ENCODE results near the gene SMYD4.

Gene SMYD4

DNA sequence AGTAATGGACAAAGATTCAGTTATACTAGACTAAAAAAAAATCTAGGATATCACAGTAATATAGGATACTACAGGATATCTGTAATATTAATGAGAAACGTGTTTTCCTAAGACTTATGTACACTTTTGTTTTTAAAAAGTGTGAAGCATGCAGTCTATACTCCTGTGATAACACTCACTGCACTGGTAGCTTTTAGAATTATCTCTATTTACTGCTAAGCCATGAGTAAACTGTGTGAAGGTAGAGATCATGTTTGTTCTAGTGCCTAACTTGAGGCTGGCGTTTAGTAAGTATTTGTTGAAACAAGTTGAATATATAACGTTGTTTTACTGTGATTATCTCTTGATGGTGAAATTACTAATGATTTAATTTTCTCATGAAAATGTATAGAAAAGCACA is 24.0 kb upstream of the SMYD4 start:
- TF ChIP-seq SUZ12 (IDR thresholded peaks at IDR 0.05; ENCODE audit: extremely low read depth, insufficient read depth, insufficient read length) (no peak), YY1 (IDR thresholded peaks at IDR 0.05; ENCODE audit: insufficient read depth, insufficient read length) (no peak), ZNF274 (IDR thresholded peaks at IDR 0.05; ENCODE audit: low read depth, low read length) (no peak)
- no peak for DNase-seq (ENCODE audit: low read depth, low spot score)
- peaks cover 53% of the 10 kb centered on the region for H3K36me3 ChIP-seq (ENCODE audit: insufficient read depth, insufficient read length, low read length)

DNA sequence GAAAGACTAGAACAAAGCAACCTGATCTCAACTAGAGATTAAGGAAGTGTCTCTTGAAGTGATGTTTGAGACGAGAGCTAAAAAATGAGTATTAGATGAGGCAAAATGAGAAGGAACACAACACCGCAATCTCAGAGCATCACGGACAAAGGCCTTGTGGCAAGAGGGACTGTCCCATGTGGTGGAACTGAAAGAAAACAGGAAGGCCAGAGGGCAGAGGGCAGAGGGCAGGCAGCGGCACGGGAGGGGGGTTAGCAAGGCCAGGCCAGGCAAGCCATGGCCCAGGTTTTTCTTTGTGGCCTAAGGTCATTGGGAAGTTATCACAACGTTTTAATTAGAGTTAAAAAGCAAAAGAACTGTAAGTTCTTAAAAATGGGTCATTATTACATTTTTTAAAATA is 22.6 kb upstream of the SMYD4 start:
- H3K4me3 ChIP-seq (ENCODE audit: insufficient read length, low read depth) = no peak overlapping the region
- TF ChIP-seq YY1 (IDR thresholded peaks at IDR 0.05; ENCODE audit: insufficient read depth, insufficient read length) (no peak), SUZ12 (IDR thresholded peaks at IDR 0.05; ENCODE audit: extremely low read depth, insufficient read depth, insufficient read length) (no peak)
- no peaks in the 10 kb centered on the region for H3K27me3 ChIP-seq (ENCODE audit: insufficient read depth, insufficient read length)
- no peaks in the 10 kb centered on the region for H3K9me3 ChIP-seq (ENCODE audit: insufficient read depth, low read length)
- no peak for DNase-seq (ENCODE audit: low read depth, low spot score)
- peaks cover 62% of the 10 kb centered on the region for H3K36me3 ChIP-seq (ENCODE audit: insufficient read depth, insufficient read length, low read length)
- H3K4me1 ChIP-seq (ENCODE audit: insufficient read depth, insufficient read length) = no peaks in the 10 kb centered on the region
- no peak overlapping the region for H3K9ac ChIP-seq (ENCODE audit: insufficient read length, low read depth)

More for the DNA sequence above, 24.0 kb upstream of the SMYD4 start:
- Histone ChIP-seq H3K9me3 (ENCODE audit: insufficient read depth, low read length) (no peaks in the 10 kb centered on the region), H3K27me3 (ENCODE audit: insufficient read depth, insufficient read length) (no peaks in the 10 kb centered on the region), H3K9ac (ENCODE audit: insufficient read length, low read depth) (no peak overlapping the region), H3K4me1 (ENCODE audit: insufficient read depth, insufficient read length) (no peaks in the 10 kb centered on the region), H3K4me3 (ENCODE audit: insufficient read length, low read depth) (no peak overlapping the region)

DNA sequence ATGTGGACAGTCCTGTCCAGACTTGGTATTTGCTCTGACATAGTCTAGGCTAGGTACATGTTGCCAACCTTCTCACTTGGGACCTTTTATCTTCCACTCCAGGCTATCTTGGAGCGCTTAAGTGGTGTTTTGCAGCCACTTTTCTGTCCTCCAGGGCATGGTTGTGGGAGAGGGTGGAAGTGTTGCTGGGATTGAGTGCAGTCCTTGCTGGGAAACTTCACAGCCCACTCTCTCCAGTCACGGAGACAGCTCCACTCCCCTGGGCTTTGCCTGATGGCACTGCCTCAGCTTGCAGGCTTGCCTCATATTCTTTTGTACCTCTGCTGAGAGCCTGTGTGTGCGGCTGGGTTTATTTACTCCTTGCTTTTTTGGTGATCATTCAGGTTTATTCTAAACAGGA is 17.5 kb upstream of the SMYD4 start:
- no peak for TF ChIP-seq SUZ12 (IDR thresholded peaks at IDR 0.05; ENCODE audit: extremely low read depth, insufficient read depth, insufficient read length)
- TF ChIP-seq ZNF274 (IDR thresholded peaks at IDR 0.05; ENCODE audit: low read depth, low read length) = no peak
- no peak for TF ChIP-seq YY1 (IDR thresholded peaks at IDR 0.05; ENCODE audit: insufficient read depth, insufficient read length)
- H3K9me3 ChIP-seq (ENCODE audit: insufficient read depth, low read length) = no peaks in the 10 kb centered on the region
- no peaks in the 10 kb centered on the region for H3K4me1 ChIP-seq (ENCODE audit: insufficient read depth, insufficient read length)
- no peak for DNase-seq (ENCODE audit: low read depth, low spot score)
- H3K36me3 ChIP-seq (ENCODE audit: insufficient read depth, insufficient read length, low read length) = peaks cover 59% of the 10 kb centered on the region
- no peak overlapping the region for H3K9ac ChIP-seq (ENCODE audit: insufficient read length, low read depth)
- no peak overlapping the region for H3K4me3 ChIP-seq (ENCODE audit: insufficient read length, low read depth)
- H3K27me3 ChIP-seq (ENCODE audit: insufficient read depth, insufficient read length) = no peaks in the 10 kb centered on the region

- no peaks in the 10 kb centered on the region for H3K4me1 ChIP-seq (ENCODE audit: insufficient read depth, insufficient read length)
- no peak overlapping the region for H3K4me3 ChIP-seq (ENCODE audit: insufficient read length, low read depth)
- H3K9ac ChIP-seq (ENCODE audit: insufficient read length, low read depth) = no peak overlapping the region
- H3K27me3 ChIP-seq (ENCODE audit: insufficient read depth, insufficient read length) = no peaks in the 10 kb centered on the region
- H3K9me3 ChIP-seq (ENCODE audit: insufficient read depth, low read length) = no peaks in the 10 kb centered on the region
- TF ChIP-seq YY1 (IDR thresholded peaks at IDR 0.05; ENCODE audit: insufficient read depth, insufficient read length) (no peak), ZNF274 (IDR thresholded peaks at IDR 0.05; ENCODE audit: low read depth, low read length) (no peak), SUZ12 (IDR thresholded peaks at IDR 0.05; ENCODE audit: extremely low read depth, insufficient read depth, insufficient read length) (no peak)
- peaks cover 43% of the 10 kb centered on the region for H3K36me3 ChIP-seq (ENCODE audit: insufficient read depth, insufficient read length, low read length)
- DNase-seq (ENCODE audit: low read depth, low spot score) = no peak
Measured at GRCh38 chr17:1843947-1844346, 14.2 kb upstream of the SMYD4 start.

GRCh38 chr17:1839516-1839915 is 9.8 kb upstream of the SMYD4 start:
- Histone ChIP-seq H3K27me3 (ENCODE audit: insufficient read depth, insufficient read length) (no peaks in the 10 kb centered on the region), H3K9ac (ENCODE audit: insufficient read length, low read depth) (no peak overlapping the region), H3K9me3 (ENCODE audit: insufficient read depth, low read length) (no peaks in the 10 kb centered on the region), H3K4me3 (ENCODE audit: insufficient read length, low read depth) (no peak overlapping the region), H3K4me1 (ENCODE audit: insufficient read depth, insufficient read length) (no peaks in the 10 kb centered on the region), H3K36me3 (ENCODE audit: insufficient read depth, insufficient read length, low read length) (peaks cover 17% of the 10 kb centered on the region)
- DNase-seq (ENCODE audit: low read depth, low spot score) = no peak
- no peak for TF ChIP-seq ZNF274 (IDR thresholded peaks at IDR 0.05; ENCODE audit: low read depth, low read length)
- TF ChIP-seq SUZ12 (IDR thresholded peaks at IDR 0.05; ENCODE audit: extremely low read depth, insufficient read depth, insufficient read length) = no peak
- no peak for TF ChIP-seq YY1 (IDR thresholded peaks at IDR 0.05; ENCODE audit: insufficient read depth, insufficient read length)

DNA sequence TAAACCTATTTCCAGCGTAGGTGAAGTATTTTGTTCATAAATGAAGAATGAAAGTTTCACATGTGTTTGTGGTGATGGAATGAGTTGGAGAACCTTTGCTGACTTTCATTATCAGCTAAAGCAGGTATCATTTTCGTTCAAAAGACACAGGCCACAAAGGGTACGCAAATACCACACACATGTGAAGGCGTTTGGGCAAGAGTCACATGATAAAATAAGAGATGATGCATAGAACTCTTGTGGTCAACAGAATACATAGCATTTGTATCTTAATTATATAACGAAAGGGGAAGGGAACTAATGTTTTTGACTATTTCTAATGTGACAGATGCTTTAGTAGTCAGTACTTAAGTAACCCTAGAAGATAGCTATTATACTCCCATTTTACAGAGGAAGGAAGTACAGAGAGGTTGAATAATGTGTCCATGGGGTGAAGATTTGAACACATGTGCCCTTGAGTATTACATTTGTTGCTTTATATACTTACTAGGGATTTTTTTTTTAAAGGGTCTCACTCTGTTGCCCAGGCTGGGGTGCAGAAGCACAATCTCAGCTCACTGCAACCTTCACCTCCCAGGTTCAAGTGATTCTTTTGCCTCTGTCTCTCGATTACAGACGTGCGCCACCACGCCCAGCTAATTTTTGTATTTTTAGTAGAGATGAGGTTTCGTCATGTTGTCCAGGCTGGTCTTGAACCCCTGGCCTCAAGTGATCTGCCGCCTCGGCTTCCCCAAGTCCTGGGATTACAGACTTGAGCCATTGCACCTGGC is 4.9 kb upstream of the SMYD4 start:
- TF ChIP-seq ZNF274 (IDR thresholded peaks at IDR 0.05; ENCODE audit: low read depth, low read length) (no peak), SUZ12 (IDR thresholded peaks at IDR 0.05; ENCODE audit: extremely low read depth, insufficient read depth, insufficient read length) (no peak), YY1 (IDR thresholded peaks at IDR 0.05; ENCODE audit: insufficient read depth, insufficient read length) (no peak)
- Histone ChIP-seq H3K27me3 (ENCODE audit: insufficient read depth, insufficient read length) (no peaks in the 10 kb centered on the region), H3K36me3 (ENCODE audit: insufficient read depth, insufficient read length, low read length) (peaks cover 17% of the 10 kb centered on the region), H3K9ac (ENCODE audit: insufficient read length, low read depth) (no peak overlapping the region), H3K4me3 (ENCODE audit: insufficient read length, low read depth) (no peak overlapping the region), H3K9me3 (ENCODE audit: insufficient read depth, low read length) (no peaks in the 10 kb centered on the region), H3K4me1 (ENCODE audit: insufficient read depth, insufficient read length) (no peaks in the 10 kb centered on the region)
- DNase-seq (ENCODE audit: low read depth, low spot score) = no peak

DNA sequence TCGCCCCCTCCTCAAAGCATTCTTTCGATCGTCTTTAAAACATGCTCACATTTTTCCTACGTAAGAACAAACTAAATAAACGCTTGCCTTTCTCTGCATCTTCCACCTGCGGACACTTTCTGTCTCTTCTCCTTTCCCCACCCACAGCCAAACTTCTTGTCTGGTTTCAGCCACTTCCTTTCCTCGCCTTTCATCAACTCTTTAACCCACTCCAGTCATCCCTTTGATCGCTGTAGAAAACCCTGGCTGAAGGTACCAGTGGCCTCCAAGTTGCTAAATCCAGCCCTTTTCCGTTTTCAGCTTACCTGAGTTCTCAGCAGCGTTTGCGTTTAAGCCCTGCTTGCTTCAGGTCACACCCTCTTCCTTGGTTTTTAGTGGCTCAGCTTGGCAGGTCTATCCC is 586 bp upstream of the SMYD4 start:
- H3K4me1 ChIP-seq (ENCODE audit: insufficient read depth, insufficient read length) = no peaks in the 10 kb centered on the region
- no peaks in the 10 kb centered on the region for H3K27me3 ChIP-seq (ENCODE audit: insufficient read depth, insufficient read length)
- H3K4me3 ChIP-seq (ENCODE audit: insufficient read length, low read depth) = peak overlapping the region; percentile 62
- TF ChIP-seq YY1 (IDR thresholded peaks at IDR 0.05; ENCODE audit: insufficient read depth, insufficient read length) (no peak), SUZ12 (IDR thresholded peaks at IDR 0.05; ENCODE audit: extremely low read depth, insufficient read depth, insufficient read length) (no peak), ZNF274 (IDR thresholded peaks at IDR 0.05; ENCODE audit: low read depth, low read length) (no peak)
- DNase-seq (ENCODE audit: low read depth, low spot score) = no peak
- H3K36me3 ChIP-seq (ENCODE audit: insufficient read depth, insufficient read length, low read length) = peaks cover 34% of the 10 kb centered on the region
- H3K9me3 ChIP-seq (ENCODE audit: insufficient read depth, low read length) = no peaks in the 10 kb centered on the region
- H3K9ac ChIP-seq (ENCODE audit: insufficient read length, low read depth) = peak overlapping the region; percentile 93
